Inferior parietal cortex (tissue), 1 donor: ENCODE measurements around the gene NPY2R.

Experiments used
- DNase-seq: peaks from one replicate; pipeline ENCODE4 v3.0.0-alpha.2; 2016; ENCODE audit errors: extremely low spot score

NPY2R gene

GRCh38 chr4:155208258-155209054, at the start of gene NPY2R:
NPY2R (plus strand) TSS chr4:155208636; CDS start chr4:155213940, 5,304 bp downstream.
- no peak for DNase-seq

GRCh38 chr4:155161357-155161756, 47.1 kb upstream of the NPY2R start:
- DNase-seq, result no peak

- no peak for DNase-seq
These were observed 43.7 kb upstream of the NPY2R start for GRCh38 chr4:155164718-155165117.

GRCh38 chr4:155170569-155170968, 37.9 kb upstream of the NPY2R start:
- DNase-seq, result no peak

- DNase-seq, result no peak
These were observed 35.1 kb upstream of the NPY2R start for GRCh38 chr4:155173371-155173770.

GRCh38 chr4:155174668-155175067, 33.8 kb upstream of the NPY2R start:
- DNase-seq, result no peak

- DNase-seq, result no peak
These were observed 29.2 kb upstream of the NPY2R start for GRCh38 chr4:155179216-155179615.

GRCh38 chr4:155186972-155187371, 21.5 kb upstream of the NPY2R start:
- no peak for DNase-seq

GRCh38 chr4:155187989-155188388, 20.4 kb upstream of the NPY2R start:
- DNase-seq, result no peak

GRCh38 chr4:155190099-155190498, 18.3 kb upstream of the NPY2R start:
- no peak for DNase-seq

GRCh38 chr4:155197757-155198156, 10.7 kb upstream of the NPY2R start:
- no peak for DNase-seq

GRCh38 chr4:155207534-155208257, 740 bp upstream of the NPY2R start:
- DNase-seq, result no peak

GRCh38 chr4:155220025-155220424, 11.6 kb downstream of the NPY2R start:
- DNase-seq, result no peak

- no peak for DNase-seq
These were observed 18.7 kb downstream of the NPY2R start for GRCh38 chr4:155227131-155227530.

- no peak for DNase-seq
These were observed 20.3 kb downstream of the NPY2R start for GRCh38 chr4:155228713-155229112.

GRCh38 chr4:155232432-155232831, 24.0 kb downstream of the NPY2R start:
- DNase-seq, result no peak

GRCh38 chr4:155234206-155234605, 25.8 kb downstream of the NPY2R start:
- no peak for DNase-seq

GRCh38 chr4:155237567-155237966, 29.1 kb downstream of the NPY2R start:
- no peak for DNase-seq

GRCh38 chr4:155241225-155241624, 32.8 kb downstream of the NPY2R start:
- no peak for DNase-seq

- no peak for DNase-seq
These were observed 33.2 kb downstream of the NPY2R start for GRCh38 chr4:155241664-155242063.

GRCh38 chr4:155245105-155245504, 36.7 kb downstream of the NPY2R start:
- DNase-seq, result no peak

- no peak for DNase-seq
These were observed 39.8 kb downstream of the NPY2R start for GRCh38 chr4:155248002-155248896.
